GM21360 (cell line): ENCODE results near the gene BTNL9.
A peak's percentile ranks its signal among the peaks of the same experiment; 100 is the strongest.
"Not testable (repeated sequence)": the region's sequence is repeated elsewhere in the genome, so short reads cannot be mapped to it uniquely, and the experiment has no call there.

ENCODE experiments used
- ATAC-seq: cut with Tn5 transposase; IDR thresholded peaks from one replicate; pipeline ENCODE4 v1.9.1; 2021; ENCODE audit warnings: mild to moderate bottlenecking, moderate library complexity; ENCODE audit not compliant: unreplicated experiment

The BTNL9 gene

GRCh38 chr5:181042722-181043121 lies 2.7 kb downstream of the BTNL9 start:
- no peak for ATAC-seq

DNA sequence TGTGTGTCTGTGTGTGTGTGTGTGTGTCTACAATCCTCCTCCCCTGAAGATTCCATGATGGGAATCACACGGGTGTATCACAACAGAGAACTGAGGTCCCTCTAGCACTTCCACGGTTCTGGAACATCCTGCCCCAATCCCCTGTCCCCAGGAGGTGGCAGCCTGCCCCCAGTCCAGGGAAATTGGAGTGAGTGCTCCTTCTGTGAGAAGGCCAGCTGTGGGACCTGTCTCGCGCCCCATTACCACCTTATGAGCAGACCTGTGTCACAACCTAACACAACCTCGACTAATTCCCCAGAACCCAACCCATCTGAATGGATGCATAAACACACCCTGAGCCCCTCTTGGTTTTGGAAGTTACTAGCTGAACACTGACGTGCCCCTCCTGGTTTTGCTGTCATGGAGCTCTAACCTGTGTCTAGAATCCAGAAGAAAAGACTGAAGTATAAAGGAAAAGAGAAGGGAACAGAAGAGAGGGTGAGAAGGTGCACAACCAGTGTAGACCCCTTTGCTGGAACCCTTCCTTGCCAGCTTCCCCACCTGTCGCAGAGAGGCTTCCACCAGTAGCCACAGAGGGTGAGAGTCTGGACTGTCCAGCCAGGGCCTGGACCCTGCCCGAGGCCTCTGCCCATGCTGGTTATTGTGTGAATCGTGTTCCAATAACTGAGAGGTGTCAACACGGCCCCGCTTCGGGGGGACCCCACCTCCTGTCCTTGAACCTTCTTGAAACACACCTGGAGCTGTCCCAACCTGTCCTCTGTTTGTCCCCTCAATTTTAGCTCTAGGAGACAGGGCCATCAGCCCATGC lies 3.4 kb downstream of the BTNL9 start:
- no peak for ATAC-seq

DNA sequence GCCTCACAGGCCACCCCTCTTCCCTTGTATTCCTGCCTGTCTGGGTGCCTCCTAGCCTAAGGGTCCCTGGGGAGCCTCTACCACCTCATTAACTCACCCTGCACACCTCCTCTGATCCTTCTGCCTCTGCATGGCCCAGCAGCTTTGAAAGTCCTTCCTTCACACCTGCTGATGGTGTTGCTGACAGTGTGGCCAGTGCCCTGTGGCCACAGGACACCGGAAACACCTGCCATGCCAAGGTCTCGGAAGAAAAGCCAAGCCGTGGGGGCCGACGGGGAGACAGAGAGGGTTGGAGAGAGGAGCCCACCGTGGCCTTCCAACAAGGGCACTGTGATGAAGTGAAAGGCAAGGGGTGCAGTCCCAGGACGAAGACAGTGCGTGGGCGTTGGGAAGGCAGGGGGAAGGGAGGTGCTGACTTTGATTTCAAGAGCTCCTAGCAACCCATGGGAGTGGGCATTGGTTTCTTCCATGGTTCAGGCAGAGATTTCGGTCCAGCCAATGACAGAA lies 4.1 kb downstream of the BTNL9 start:
- no peak for ATAC-seq

DNA sequence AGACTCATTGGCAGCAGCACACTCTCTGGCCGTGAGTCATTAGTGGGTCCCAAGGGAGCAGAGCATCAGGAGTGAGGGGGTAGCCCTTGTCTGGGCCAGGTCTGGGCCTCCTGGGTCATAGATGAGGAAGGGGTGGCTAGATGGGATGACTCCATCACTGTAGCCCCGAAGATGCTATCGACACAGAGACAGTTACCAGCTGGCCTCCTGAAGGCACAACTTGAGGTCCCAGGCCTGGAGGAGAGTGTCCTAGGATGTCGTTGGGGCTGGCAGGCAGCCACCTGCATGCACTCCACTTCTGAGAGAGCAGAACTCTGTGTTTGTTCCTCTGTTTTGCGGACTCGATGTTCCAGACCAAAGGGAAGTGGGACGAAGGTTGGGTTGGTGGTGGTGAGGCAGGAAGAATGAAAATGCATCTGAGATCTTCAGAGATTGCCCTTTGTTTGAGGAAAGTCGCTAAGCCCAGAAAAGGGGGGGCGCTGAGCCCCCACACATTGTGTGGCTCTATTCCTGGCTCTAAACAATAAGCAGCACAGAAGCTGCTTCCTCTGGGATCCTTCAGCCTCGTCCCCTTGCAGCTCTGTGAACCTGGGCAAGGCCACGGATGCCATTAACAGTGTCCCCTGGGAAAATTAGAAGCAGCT lies 4.7 kb downstream of the BTNL9 start:
- no peak for ATAC-seq

- ATAC-seq, result no peak
Measured at GRCh38 chr5:181045316-181045715, 5.2 kb downstream of the BTNL9 start.

GRCh38 chr5:181045857-181046256 lies 5.8 kb downstream of the BTNL9 start:
- not testable (repeated sequence) for ATAC-seq

DNA sequence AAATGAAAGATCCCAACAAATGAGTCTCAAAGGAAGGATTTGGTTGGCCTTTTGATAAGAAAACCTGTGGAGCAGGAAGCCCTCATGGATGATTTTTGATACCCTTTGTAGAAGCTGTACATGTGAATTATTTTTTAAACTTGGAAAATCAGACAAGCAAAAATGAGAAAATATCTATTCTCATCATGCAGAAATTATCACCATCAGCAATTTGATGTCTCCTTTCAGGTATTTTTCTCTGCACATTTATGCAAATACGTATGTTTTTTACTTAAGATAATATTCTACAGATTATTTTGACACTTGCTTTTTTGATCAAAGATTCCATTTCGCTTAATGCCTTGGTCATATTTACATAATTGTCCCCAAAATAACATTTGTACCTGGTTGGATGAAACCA lies 7.2 kb downstream of the BTNL9 start:
- ATAC-seq, result no peak

DNA sequence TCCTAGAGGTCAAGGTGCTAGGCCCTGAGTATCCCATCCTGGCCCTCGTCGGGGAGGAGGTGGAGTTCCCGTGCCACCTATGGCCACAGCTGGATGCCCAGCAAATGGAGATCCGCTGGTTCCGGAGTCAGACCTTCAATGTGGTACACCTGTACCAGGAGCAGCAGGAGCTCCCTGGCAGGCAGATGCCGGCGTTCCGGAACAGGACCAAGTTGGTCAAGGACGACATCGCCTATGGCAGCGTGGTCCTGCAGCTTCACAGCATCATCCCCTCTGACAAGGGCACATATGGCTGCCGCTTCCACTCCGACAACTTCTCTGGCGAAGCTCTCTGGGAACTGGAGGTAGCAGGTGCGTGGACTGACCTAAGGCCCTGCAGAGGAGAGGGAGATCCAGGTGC lies 7.9 kb downstream of the BTNL9 start:
- no peak for ATAC-seq

- ATAC-seq, result no peak
Measured at GRCh38 chr5:181050016-181050415, 9.9 kb downstream of the BTNL9 start.

- ATAC-seq, result peak; percentile 22
Measured at GRCh38 chr5:181051841-181052671, 12.0 kb downstream of the BTNL9 start.

- peak; percentile 28 for ATAC-seq
Measured at GRCh38 chr5:181052672-181053487, 12.8 kb downstream of the BTNL9 start.

GRCh38 chr5:181053488-181054121 lies 13.5 kb downstream of the BTNL9 start:
- no peak for ATAC-seq

DNA sequence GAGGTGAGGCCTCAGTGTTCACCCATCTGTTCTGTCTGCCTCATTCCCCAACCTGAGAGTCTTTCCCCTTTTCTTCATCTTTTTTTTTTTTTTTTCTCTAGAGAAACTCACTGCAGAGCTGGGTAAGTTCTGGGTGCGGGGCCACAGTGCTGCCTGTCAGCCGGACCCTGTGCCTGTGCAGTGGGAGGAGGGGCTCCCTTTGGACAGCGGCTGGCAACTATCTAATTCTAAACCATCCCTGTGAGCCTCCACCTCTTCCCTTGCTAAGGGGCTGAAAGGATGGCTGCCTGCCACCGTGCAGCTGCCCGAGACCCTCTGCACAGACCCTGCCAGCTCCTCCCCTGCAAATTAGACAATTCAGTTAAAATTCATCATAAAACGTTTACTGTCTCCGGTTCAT lies 14.1 kb downstream of the BTNL9 start:
- no peak for ATAC-seq

GRCh38 chr5:181054871-181055459 lies 14.9 kb downstream of the BTNL9 start:
- ATAC-seq, result no peak

- ATAC-seq, result no peak
Measured at GRCh38 chr5:181056431-181056830, 16.4 kb downstream of the BTNL9 start.

DNA sequence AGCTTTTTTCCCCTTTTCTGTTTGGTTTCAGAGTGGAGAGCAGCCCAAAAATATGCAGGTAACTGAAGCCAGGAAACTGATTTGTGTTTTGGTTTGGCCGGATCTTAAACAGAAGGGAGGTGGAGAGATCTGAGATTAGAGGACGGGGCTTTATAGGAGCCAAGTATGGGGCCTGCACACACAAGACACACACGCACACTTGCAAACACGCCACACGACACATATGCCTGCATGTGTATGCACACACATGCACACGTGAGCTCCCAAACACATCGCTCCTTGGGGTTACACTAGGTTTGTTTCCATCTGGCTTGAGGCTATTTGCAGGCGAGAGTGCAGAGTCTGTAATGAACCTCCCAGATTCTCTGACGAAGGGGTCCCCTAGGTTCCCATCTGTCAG lies 18.3 kb downstream of the BTNL9 start:
- no peak for ATAC-seq

GRCh38 chr5:181058786-181059296 lies 18.8 kb downstream of the BTNL9 start:
- ATAC-seq, result no peak

- no peak for ATAC-seq
Measured at GRCh38 chr5:181059297-181060230, 19.5 kb downstream of the BTNL9 start.
